GM18498 (cell line): ENCODE data around the gene SLC7A9.

Source experiments
- ATAC-seq: cut with Tn5 transposase; IDR thresholded peaks from one replicate; pipeline ENCODE4 v1.9.1; 2021; ENCODE audit warnings: mild to moderate bottlenecking, moderate library complexity; ENCODE audit not compliant: unreplicated experiment

The SLC7A9 gene

GRCh38 chr19:32869369-32869965 is at the start of gene SLC7A9:
Gene SLC7A9 (minus strand): TSS chr19:32869767. CDS start chr19:32868534, 1,233 bp downstream.
- ATAC-seq = no peak

DNA sequence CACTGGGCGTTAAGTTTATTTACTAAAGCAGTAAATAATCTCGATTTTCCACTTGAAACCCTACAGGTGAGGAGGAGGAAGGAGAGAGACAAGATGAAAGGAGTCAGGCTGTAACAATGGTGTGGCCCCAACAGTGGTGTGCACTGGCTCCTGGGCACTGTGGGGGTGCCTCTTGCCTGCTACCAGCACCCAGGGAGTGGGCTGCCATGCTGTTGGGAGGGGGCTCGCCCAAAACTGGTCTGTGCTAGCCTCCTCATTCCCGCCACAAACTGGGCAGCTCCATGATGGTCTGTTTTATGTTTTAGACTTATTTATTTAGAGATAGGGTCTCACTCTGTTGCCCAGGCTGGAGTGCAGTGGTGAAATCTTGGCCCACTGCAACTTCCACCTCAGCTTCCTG is 49.8 kb upstream of the SLC7A9 start:
- no peak for ATAC-seq

DNA sequence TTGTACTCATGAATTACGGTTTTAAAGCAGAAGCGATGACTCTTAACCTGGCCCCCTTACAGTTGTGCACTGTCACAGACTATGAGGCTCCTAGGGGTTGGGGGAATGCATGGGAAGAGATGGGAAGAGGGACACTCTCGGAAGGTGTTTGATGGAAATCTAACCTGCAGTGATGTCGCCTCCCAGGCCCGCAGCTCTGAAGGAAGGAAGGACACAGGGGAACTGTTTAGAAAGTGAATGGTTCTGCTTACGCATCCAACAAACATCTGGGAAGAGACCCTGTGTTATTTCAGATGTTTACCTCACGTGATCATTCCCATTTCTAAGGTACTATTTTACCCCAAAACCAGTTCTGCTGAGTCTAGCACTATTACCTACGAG is 48.0 kb upstream of the SLC7A9 start:
- no peak for ATAC-seq

- ATAC-seq = no peak
Measured at GRCh38 chr19:32916969-32917615, 47.5 kb upstream of the SLC7A9 start.

DNA sequence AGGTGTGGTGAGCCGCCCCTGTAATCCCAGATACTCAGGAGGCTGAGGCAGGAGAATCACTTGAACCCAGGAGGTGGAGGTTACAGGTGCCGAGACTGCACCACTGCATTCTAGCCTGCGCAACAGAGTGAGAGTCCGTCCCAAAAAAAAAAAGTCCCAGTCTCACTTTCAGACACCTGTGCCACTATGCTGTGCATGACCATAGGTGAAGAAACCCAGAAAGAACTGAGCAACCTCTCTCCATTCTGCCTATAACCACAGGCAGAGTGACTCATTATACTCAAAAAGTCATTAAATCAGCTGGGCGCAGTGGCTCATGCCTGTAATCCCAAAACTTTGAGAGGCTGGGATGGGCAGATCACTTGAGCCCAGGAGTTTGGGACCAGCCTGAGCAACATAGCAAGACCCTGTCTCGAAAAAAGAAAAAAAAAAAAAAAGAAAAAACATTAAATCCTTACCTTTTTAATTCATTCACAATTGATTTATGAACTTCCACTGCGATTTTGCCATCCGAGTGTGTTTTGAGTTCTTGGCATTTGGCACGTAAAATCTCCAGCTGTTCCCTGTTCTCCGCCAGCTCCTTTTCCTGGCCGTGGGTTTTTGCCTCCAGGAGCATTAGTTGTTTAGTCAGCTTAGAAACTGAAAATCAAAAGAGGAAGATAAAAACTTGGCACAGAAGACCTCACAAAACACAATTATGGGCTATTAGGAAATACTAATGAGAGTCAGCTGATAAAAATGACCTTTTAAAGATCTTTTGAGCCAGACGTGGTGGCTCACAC is 45.5 kb upstream of the SLC7A9 start:
- no peak for ATAC-seq

DNA sequence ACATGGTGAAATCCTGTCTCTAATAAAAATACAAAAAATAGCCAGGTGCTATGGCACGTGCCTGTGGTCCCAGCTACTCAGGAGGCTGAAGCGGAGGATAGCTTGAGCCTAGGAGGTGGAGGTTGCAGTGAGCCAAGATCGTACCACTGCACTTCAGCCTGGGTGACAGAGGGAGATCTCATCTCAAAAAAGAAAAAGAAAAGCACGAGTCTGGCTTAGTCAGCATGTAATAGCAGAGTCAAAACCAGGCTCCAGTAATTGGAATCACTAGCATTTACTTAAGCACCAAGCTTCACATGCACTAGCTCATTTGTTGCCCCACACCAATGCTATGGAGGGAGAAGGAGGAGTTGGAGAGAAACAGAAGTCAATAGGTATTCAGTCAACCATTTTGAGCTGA is 41.9 kb upstream of the SLC7A9 start:
- no peak for ATAC-seq

- no peak for ATAC-seq
Measured at GRCh38 chr19:32910874-32911273, 41.3 kb upstream of the SLC7A9 start.

- no peak for ATAC-seq
Measured at GRCh38 chr19:32910094-32910493, 40.5 kb upstream of the SLC7A9 start.

- ATAC-seq = no peak
Measured at GRCh38 chr19:32909257-32909656, 39.7 kb upstream of the SLC7A9 start.

DNA sequence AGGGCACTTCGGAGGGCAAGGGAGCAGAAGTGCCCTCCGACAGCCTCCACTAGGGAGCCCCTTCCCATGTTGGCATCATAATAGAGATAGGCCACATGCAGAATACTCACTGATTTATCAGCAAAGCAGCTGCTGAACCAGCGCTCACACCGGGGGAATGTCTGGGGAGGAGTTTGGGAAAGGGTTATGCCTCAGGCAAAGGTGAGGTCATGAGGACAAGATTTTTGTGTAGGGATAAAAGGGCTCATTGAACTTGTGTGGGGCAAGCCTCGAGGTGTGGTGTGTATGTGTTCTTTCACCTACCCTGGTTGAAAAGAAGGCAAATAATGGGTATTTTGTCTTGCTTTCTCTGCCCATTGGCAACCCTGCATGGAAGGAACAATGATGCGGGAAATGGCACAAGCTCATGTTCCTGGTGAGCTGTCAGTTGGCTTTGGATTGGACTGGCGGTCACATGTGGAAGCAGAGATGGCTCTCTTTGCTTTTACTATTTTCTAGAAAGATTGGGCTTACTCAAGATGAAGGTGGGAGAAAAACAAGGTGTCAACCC is 39.1 kb upstream of the SLC7A9 start:
- ATAC-seq = no peak

DNA sequence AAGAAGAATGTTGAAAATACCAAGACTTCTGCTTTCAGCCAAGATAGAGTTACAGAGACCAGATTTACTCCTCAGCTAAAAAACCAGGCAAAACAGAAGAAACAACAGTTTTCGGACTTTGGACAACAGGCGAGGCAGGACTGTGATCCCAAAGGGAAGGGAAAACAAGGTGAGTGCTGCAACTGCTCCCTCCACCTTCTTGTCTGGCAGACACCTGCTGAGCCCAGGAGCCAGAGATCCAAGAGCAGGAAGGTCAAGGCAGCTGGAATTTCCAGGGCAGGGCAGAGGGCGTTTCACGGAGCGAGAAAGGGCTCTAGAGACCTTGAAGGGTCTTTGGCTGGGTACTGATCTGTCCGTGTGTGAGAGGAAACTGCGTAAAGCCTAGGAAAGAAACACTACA is 32.9 kb upstream of the SLC7A9 start:
- no peak for ATAC-seq

GRCh38 chr19:32901504-32902161 is 32.1 kb upstream of the SLC7A9 start:
- ATAC-seq = no peak

DNA sequence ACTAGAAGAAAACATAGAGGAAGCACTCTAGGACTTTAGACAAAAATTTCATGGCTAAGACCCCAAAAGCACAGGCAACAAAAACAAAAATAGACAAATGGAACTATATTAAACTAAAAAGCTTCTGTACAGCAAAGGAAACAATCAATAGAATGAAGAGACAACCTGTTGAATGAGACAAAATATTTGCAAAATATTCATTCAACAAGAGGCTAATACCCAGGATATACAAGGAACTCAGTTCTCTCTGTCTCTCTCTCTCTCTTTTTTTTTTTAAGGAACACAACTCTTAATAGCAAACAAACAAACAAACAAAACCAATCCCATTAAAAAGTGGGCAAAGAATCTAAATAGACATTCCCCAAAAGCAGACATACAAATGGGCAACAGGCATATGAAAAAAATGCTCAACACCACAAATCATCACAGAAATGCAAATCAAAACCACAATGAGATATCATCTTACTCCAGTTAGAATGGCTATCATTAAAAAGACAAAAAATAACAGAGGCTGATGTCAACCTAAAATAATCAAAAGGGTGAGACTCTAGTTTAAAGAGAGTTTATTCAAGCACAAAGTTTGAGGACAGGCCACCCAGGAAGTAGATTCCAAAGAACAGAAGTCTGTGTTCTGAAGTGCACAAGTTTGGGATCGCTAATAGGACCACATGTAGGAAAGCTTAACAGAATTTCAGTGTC is 27.1 kb upstream of the SLC7A9 start:
- no peak for ATAC-seq

DNA sequence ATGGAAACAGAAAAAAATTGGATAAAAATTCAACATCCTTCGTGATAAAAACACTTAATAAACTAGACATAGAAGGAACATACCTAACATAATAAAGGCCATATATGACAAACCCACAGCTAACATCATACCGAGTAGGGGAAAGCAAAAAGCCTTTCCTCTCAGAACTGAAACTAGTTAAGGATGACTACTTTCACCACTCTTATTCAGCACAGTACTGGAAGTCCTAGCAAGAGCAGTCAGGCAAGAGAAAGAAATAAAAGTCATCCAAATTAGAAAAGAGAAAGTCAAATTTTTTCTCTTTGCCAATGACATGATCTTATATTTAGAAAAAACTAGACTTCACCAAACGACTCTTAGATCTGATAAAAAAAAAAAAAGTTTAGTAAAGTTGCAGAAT is 25.8 kb upstream of the SLC7A9 start:
- ATAC-seq = peak; percentile 74

DNA sequence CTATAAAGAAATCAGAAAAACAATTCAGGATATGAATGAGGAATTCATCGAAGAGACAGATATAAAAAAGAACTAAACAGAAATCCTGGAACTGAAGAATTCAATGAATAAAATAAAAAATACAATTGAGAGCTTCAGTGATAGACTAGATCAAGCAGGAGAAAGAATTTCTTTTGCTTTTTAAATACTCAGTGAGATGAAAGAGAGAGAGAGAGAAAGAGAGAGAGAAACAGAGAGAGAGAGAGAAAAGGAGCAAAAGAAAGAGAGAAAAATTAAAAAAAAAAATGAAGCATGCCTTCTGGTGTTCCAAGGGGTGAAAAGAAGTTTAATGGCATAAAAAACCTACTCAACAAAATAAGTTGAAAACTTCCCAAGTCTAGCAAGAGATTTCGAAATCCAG is 22.0 kb upstream of the SLC7A9 start:
- no peak for ATAC-seq

DNA sequence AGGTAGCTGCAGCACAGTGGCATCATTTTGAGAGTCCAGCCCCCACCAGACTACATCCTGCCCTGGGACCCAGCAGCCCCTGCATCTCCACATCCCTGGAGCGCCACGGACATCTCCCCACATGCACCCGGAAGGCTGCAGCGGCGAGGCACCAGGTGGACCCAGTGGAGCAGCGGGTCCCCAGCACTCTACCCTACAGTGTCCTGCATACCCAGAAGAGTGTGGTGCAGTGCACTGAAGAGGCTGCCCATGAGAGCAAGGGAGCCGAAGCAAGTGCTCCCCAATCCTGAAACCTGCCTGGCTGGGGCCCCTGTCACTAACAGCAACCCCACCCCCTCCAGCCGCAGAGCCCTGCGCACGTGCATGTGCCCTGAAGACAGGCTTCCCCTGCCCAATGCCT is 21.3 kb upstream of the SLC7A9 start:
- no peak for ATAC-seq

GRCh38 chr19:32890326-32890725 is 20.8 kb upstream of the SLC7A9 start:
- no peak for ATAC-seq

DNA sequence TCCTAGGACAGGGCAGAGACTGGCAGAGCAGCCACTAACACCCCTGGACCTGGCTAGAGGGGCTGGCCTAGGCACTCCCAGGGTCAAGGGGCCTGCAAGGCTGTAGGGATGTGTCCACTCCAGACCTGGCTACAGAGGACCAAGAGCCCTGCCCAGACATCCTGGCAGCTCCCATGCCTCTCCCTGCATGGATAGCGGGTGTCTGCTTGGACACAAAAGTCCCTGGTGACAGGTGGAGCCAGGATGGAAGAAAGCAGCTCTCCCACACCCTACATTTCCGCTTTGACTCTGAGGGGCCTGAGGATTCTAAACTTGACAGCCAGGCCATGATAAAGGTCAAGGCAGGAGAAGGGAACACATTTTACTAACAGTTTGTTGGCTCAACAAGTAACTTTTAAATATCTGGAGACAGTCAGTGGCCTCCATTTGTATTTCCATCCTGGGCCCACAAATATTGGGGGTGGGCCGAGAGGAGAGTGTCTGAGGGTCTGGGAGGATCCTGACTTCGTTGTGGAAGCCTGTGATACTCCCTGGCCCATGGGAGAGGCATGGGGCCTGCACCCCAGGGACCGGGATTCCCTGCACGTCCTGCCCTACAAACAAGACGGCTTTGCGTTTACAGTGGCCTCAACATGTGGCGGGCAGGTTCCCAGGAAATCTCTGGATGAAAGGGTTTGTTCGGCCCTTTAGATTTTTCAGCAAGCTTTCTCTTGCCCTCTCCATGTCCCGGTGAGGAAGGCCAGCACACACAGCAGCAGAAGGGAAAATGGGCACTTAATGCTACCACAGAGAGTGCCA is 19.8 kb upstream of the SLC7A9 start:
- ATAC-seq = no peak

DNA sequence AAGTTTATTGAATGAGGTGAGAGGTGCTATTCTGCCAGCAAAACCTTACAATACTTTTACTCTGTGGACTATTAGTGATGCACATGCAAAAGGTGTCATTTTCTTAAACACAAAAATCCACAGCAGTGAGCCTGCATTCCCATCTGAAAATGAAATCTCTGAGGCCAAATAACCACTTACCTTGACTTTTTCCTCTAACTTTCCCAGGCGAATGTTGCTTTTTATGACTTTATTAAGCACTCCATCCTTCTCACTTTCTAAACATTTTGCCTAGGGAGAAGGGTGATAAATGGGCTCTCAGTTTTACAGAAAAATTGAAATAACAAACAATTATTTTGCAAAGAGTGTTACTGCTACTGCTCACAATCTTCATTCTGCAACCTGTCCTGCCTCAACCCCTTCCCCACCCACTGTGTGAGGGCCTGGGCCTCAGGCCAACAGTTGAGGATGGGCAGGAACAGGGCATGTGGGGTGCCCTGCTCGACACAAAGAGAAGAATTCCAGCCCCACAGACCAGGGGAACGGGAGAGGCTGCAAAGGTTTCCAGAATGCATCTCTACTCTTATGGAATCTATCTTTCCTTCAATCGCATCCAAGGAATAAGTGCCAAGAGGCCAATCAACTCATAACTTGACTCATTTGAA is 18.1 kb upstream of the SLC7A9 start:
- ATAC-seq = no peak

GRCh38 chr19:32886241-32886640 is 16.7 kb upstream of the SLC7A9 start:
- ATAC-seq = no peak
